Activated T-cell treated with anti-CD3 and anti-CD28 coated beads, Interleukin-2, amount 50 U/mL, for 72 hours (primary cell): ENCODE measurements around the gene MYO10. TPM values are rescaled to one million over a fixed set of nuclear protein-coding genes. Genes with fewer than 3 reads are reported as not detected.
"Not testable (repeated sequence)": the region's sequence is repeated elsewhere in the genome, so short reads cannot be mapped to it uniquely, and the experiment has no call there.

Experiments
- ATAC-seq, 2 donors: fragments of 150-1000 bp; cut with Tn5 transposase; replicated peaks in 1 of 2; 2 replicates each; pipeline ENCODE4 v1.10.0; 2021; ENCODE audit warnings: moderate library complexity in 2 of 2, mild to moderate bottlenecking in 1 of 2
- DNase-seq, 2 donors: peaks; one replicate each; pipeline ENCODE4 v3.0.0; 2021 to 2022; ENCODE audit warnings: mixed read lengths in 1 of 2
- H3K27ac Mint-ChIP-seq: one replicate; pipeline ENCODE4 v1.8.0; 2022; ENCODE audit warnings: mild to moderate bottlenecking, moderate library complexity, mixed read lengths
- H3K27me3 Mint-ChIP-seq: one replicate; pipeline ENCODE4 v1.8.0; 2022; ENCODE audit warnings: low read depth, mixed read lengths
- H3K36me3 Mint-ChIP-seq, 2 donors: one replicate each; pipeline ENCODE4 v1.8.0; 2022; ENCODE audit warnings: mixed read lengths in 2 of 2, mild to moderate bottlenecking in 1 of 2; ENCODE audit not compliant: insufficient read depth in 2 of 2
- H3K4me1 Mint-ChIP-seq: one replicate; pipeline ENCODE4 v1.8.0; 2022; ENCODE audit warnings: low read depth, mixed read lengths
- H3K4me3 Mint-ChIP-seq, 2 donors: one replicate each; pipeline ENCODE4 v1.8.0; 2022; ENCODE audit warnings: mild to moderate bottlenecking in 2 of 2, mixed read lengths in 2 of 2, moderate library complexity in 2 of 2
- H3K9me3 Mint-ChIP-seq, 2 donors: one replicate each; pipeline ENCODE4 v1.8.0; 2022; ENCODE audit warnings: mixed read lengths in 2 of 2
- total RNA-seq, 2 donors: library from RNA; stranded (reverse); gene quantifications; one replicate each; pipeline ENCODE4 v1.2.3, GENCODE V29; 2022

MYO10 gene
- total RNA-seq, 2 donors from 2014 or later, result 0.43 to 0.97 TPM

- no peak overlapping the region for H3K4me3 Mint-ChIP-seq
- no peaks in the 10 kb centered on the region for H3K4me1 Mint-ChIP-seq
- no peak for DNase-seq
- no peaks in the 10 kb centered on the region for H3K36me3 Mint-ChIP-seq
- ATAC-seq, result no peak
- no peaks in the 10 kb centered on the region for H3K9me3 Mint-ChIP-seq
- H3K27me3 Mint-ChIP-seq, result no peaks in the 10 kb centered on the region
- H3K27ac Mint-ChIP-seq, result no peak overlapping the region
Measured at GRCh38 chr5:16664368-16664767, 271.7 kb downstream of the MYO10 start.

- Mint-ChIP-seq H3K36me3 (no peaks in the 10 kb centered on the region), H3K27me3 (no peaks in the 10 kb centered on the region), H3K9me3 (no peaks in the 10 kb centered on the region), H3K4me1 (no peaks in the 10 kb centered on the region), H3K4me3 (no peak overlapping the region), H3K27ac (no peak overlapping the region)
- DNase-seq (no peak), ATAC-seq (no peak)
Measured at GRCh38 chr5:16663840-16664239, 272.2 kb downstream of the MYO10 start.

GRCh38 chr5:16661713-16662112 is 274.4 kb downstream of the MYO10 start:
- no peak for ATAC-seq
- H3K27me3 Mint-ChIP-seq, result no peaks in the 10 kb centered on the region
- H3K36me3 Mint-ChIP-seq, result peaks cover 0 to 2% of the 10 kb centered on the region in 2 donors
- H3K4me3 Mint-ChIP-seq, result no peak overlapping the region
- H3K4me1 Mint-ChIP-seq, result no peaks in the 10 kb centered on the region
- no peaks in the 10 kb centered on the region for H3K9me3 Mint-ChIP-seq
- DNase-seq, result no peak
- H3K27ac Mint-ChIP-seq, result no peak overlapping the region

GRCh38 chr5:16660982-16661381 is 275.1 kb downstream of the MYO10 start:
- Mint-ChIP-seq H3K9me3 (no peaks in the 10 kb centered on the region), H3K4me1 (peaks cover 5% of the 10 kb centered on the region), H3K27me3 (no peaks in the 10 kb centered on the region), H3K36me3 (peaks cover 0 to 2% of the 10 kb centered on the region in 2 donors), H3K27ac (no peak overlapping the region), H3K4me3 (no peak overlapping the region)
- ATAC-seq, result no peak
- DNase-seq, result no peak

GRCh38 chr5:16659536-16659935 is 276.6 kb downstream of the MYO10 start:
- ATAC-seq (no peak), DNase-seq (no peak)
- peaks cover 0 to 3% of the 10 kb centered on the region in 2 donors for H3K36me3 Mint-ChIP-seq
- H3K27ac Mint-ChIP-seq, result no peak overlapping the region
- H3K4me1 Mint-ChIP-seq, result peaks cover 13% of the 10 kb centered on the region
- peaks cover 0 to 2% of the 10 kb centered on the region in 2 donors for H3K9me3 Mint-ChIP-seq
- no peak overlapping the region for H3K4me3 Mint-ChIP-seq
- no peaks in the 10 kb centered on the region for H3K27me3 Mint-ChIP-seq

GRCh38 chr5:16656561-16657191 is 279.4 kb downstream of the MYO10 start:
- Mint-ChIP-seq H3K4me1 (peaks cover 14% of the 10 kb centered on the region), H3K9me3 (peaks cover 0 to 4% of the 10 kb centered on the region in 2 donors), H3K27me3 (no peaks in the 10 kb centered on the region), H3K4me3 (no peak overlapping the region), H3K36me3 (peaks cover 0 to 6% of the 10 kb centered on the region in 2 donors), H3K27ac (no peak overlapping the region)
- DNase-seq (no peak), ATAC-seq (no peak)

GRCh38 chr5:16654647-16655334 is 281.3 kb downstream of the MYO10 start:
- Mint-ChIP-seq H3K9me3 (peaks cover 0 to 4% of the 10 kb centered on the region in 2 donors), H3K36me3 (peaks cover 0 to 6% of the 10 kb centered on the region in 2 donors), H3K27me3 (no peaks in the 10 kb centered on the region), H3K27ac (no peak overlapping the region), H3K4me3 (no peak overlapping the region), H3K4me1 (peaks cover 14% of the 10 kb centered on the region)
- ATAC-seq (peak; percentile 82 to 85), DNase-seq (no peak)

GRCh38 chr5:16648739-16649138 is 287.3 kb downstream of the MYO10 start:
- not testable (repeated sequence) for H3K27me3 Mint-ChIP-seq, H3K9me3 Mint-ChIP-seq, H3K4me1 Mint-ChIP-seq, H3K36me3 Mint-ChIP-seq, ATAC-seq, H3K4me3 Mint-ChIP-seq, H3K27ac Mint-ChIP-seq, DNase-seq

GRCh38 chr5:16644301-16644889 is 291.7 kb downstream of the MYO10 start:
- Mint-ChIP-seq H3K27me3 (no peaks in the 10 kb centered on the region), H3K27ac (no peak overlapping the region), H3K4me1 (peaks cover 9% of the 10 kb centered on the region), H3K4me3 (peak overlapping the region in 1 of 2 donors; percentile 45), H3K9me3 (peaks cover 0 to 6% of the 10 kb centered on the region in 2 donors), H3K36me3 (peaks cover 3 to 4% of the 10 kb centered on the region in 2 donors)
- DNase-seq, result no peak
- no peak for ATAC-seq

GRCh38 chr5:16642867-16643266 is 293.2 kb downstream of the MYO10 start:
- Mint-ChIP-seq H3K36me3 (peaks cover 3 to 4% of the 10 kb centered on the region in 2 donors), H3K4me3 (no peak overlapping the region)
- no peak for DNase-seq

GRCh38 chr5:16639206-16639605 is 296.9 kb downstream of the MYO10 start:
- H3K27ac Mint-ChIP-seq, result no peak overlapping the region
- H3K9me3 Mint-ChIP-seq, result peaks cover 0 to 1% of the 10 kb centered on the region in 2 donors
- no peak for DNase-seq
- H3K4me1 Mint-ChIP-seq, result peaks cover 2% of the 10 kb centered on the region
- no peak overlapping the region for H3K4me3 Mint-ChIP-seq
- ATAC-seq, result no peak
- H3K36me3 Mint-ChIP-seq, result no peaks in the 10 kb centered on the region
- H3K27me3 Mint-ChIP-seq, result no peaks in the 10 kb centered on the region

More at GRCh38 chr5:16642867-16643266, 293.2 kb downstream of the MYO10 start:
- no peak for ATAC-seq
- no peaks in the 10 kb centered on the region for H3K27me3 Mint-ChIP-seq
- no peak overlapping the region for H3K27ac Mint-ChIP-seq
- H3K9me3 Mint-ChIP-seq, result peaks cover 0 to 5% of the 10 kb centered on the region in 2 donors
- peaks cover 9% of the 10 kb centered on the region for H3K4me1 Mint-ChIP-seq

- H3K9me3 Mint-ChIP-seq, result peaks cover 2 to 4% of the 10 kb centered on the region in 2 donors
- no peak for ATAC-seq
- peaks cover 60% of the 10 kb centered on the region for H3K4me1 Mint-ChIP-seq
- H3K27me3 Mint-ChIP-seq, result no peaks in the 10 kb centered on the region
- DNase-seq, result no peak
- no peak overlapping the region for H3K4me3 Mint-ChIP-seq
- no peak overlapping the region for H3K27ac Mint-ChIP-seq
- H3K36me3 Mint-ChIP-seq, result peaks cover 0 to 1% of the 10 kb centered on the region in 2 donors
Measured at GRCh38 chr5:16628376-16628775, 307.7 kb downstream of the MYO10 start.

GRCh38 chr5:16626696-16627264 is 309.3 kb downstream of the MYO10 start:
- DNase-seq (peak; percentile 46 to 52), ATAC-seq (peak; percentile 91 to 92)
- no peaks in the 10 kb centered on the region for H3K27me3 Mint-ChIP-seq
- H3K4me1 Mint-ChIP-seq, result peaks cover 60% of the 10 kb centered on the region
- H3K4me3 Mint-ChIP-seq, result peak overlapping the region; percentile 17 to 70
- peaks cover 0 to 4% of the 10 kb centered on the region in 2 donors for H3K9me3 Mint-ChIP-seq
- H3K36me3 Mint-ChIP-seq, result peaks cover 0 to 1% of the 10 kb centered on the region in 2 donors
- H3K27ac Mint-ChIP-seq, result peak overlapping the region; percentile 86
